GM19468 (cell line): ENCODE results near the gene RANBP10.
"Not testable (repeated sequence)": the region's sequence is repeated elsewhere in the genome, so short reads cannot be mapped to it uniquely, and the experiment has no call there.

Experiments used
- ATAC-seq: cut with Tn5 transposase; IDR thresholded peaks from one replicate; pipeline ENCODE4 v1.9.1; 2021; ENCODE audit warnings: mild to moderate bottlenecking, moderate library complexity, moderate number of reproducible peaks; ENCODE audit not compliant: unreplicated experiment; ENCODE audit errors: extremely low read depth

The RANBP10 gene

GRCh38 chr16:67781565-67781921, 24.8 kb downstream of the RANBP10 start:
- no peak for ATAC-seq

GRCh38 chr16:67780847-67781564, 25.4 kb downstream of the RANBP10 start:
- no peak for ATAC-seq

DNA sequence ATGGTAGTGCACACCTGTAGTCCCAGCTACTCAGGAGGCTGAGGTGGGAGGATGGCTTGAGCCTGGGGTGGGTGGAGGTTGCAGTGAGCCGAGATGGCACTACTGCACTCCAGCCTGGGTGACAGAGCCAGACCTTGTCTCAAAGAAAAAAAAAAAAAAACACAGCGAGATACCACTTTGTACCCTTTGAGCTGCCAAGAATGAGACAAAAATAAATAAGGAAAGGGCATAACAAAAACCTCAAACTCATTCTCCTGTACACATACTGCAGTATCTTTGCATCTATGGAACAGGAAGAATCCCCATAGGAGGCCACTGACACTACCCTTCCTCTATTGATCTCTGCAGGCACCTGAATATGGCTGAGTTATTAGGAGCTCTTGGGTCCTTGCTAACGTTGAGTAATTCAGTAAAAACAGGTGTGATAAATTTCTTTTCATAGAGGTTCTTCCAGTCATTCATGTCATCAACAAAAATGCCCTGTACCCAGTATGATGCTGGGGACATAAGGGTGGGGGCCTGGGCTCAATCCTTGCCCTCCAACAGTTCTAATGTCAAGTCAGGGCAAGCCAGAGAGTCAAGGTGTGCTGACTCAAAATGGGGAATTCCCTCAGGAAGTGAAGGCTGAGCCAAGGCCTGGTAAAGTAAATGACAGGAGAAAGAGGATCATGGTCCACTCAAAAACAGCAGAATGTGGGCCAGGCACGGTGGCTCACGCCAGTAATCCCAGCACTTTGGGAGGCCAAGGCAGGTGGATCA, 26.9 kb downstream of the RANBP10 start:
- no peak for ATAC-seq

GRCh38 chr16:67775273-67775672, 31.1 kb downstream of the RANBP10 start:
- no peak for ATAC-seq

DNA sequence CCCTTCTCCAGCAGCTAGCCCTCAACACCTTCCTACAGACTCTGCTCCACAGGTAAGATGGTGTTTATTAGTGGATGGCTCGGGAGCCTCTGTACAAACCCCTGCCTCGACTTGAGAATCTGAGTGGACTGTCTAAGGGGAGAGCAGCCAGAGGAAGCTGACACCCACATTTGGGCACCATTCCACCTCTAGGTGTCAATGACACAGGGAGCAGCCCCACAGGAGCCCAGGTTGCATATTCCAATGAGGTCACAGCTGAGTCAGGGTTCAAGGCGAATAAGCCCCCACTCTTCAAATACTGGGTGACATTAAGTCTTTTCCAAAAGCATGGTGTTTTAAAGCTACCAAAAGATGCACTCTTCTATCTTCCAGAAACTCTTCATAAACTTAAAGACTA, 31.9 kb downstream of the RANBP10 start:
- no peak for ATAC-seq

- ATAC-seq, result no peak
Observed at GRCh38 chr16:67773569-67774456, 32.5 kb downstream of the RANBP10 start.

DNA sequence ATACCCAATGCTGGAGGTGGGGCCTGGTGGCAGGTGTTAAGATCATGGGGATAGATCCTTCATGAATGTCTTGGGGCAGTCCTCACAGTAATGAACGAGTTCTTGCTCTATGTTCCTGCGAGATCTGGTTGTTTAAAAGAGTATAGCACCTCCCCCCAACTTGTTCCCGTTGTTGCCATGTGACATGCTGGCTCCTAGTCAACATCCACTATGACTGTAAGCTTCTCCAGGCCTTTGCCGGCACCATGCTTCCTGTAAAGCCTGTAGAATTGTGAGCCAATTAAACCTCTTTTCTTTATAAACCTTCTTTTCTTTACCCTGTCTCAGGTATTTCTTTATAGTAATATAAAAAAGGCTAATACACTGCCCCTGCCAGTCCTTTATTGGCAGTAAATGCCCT, 33.3 kb downstream of the RANBP10 start:
- ATAC-seq, result no peak

DNA sequence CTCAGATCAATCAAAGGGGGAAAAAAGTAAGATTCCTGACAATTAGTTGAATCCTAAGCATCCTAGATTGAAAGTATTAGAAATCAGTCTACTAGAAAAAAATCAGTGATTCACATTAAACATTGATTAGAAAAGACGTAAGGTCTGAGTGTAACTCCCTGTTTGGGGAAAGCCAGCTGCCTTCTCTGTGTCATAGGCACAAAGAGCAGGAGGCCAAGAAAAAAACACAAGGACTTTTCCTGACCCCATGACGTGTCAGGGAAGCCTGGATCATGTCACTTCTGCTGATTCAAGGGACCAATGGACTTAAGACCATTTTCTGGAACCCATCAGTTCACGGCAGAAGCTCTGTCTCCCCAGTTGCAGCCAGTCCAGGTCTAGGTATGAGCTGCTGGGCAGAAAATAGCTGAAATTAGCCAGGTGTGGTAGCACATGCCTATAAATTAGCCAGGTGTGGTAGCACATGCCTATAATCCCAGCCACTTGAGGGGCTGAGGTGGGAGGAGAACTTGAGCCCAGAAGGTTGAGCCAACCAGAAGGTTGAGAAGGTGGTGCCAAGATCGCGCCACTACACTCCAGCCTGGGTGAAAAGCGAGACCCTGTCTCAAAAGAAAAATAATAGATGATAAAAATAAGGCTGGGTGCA, 35.9 kb downstream of the RANBP10 start:
- ATAC-seq, result no peak

DNA sequence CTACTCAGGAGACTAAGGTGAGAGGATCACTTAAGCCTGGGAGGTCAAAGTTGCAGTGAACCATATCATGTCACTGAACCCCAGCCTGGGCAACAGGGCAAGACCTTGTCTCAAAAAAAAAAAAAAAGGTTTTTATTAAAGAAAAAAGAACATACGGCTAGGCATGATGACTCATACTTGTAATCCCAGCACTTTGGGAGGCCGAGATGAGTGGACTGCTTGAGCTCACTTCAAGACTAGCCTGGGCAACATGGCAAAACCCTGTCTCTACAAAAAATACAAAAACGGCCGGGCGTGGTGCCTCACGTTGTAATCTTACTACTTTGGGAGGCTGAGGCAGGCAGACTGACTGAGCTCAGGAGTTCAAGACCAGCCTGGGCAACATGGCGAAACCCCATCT, 38.4 kb downstream of the RANBP10 start:
- no peak for ATAC-seq

DNA sequence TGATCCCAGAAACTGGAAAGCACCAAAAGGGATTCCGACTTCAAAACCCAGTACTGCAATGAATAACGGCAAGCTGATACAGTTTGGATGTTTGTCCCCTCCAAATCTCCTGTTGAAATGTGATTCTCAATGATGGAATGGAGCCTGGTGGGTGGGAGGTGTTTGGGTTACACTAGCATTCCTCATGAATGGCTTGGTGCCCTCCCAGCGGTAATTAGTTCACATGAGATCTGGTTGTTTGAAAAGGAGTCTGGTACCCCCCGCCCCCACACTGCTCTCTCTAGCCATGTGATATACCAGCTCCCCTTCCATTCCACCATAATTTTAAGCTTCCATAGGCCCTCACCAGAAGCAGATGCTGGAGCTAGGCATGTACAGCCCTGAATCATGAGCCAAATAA, 40.1 kb downstream of the RANBP10 start:
- no peak for ATAC-seq

- no peak for ATAC-seq
Observed at GRCh38 chr16:67764158-67764667, 42.1 kb downstream of the RANBP10 start.

- ATAC-seq, result no peak
Observed at GRCh38 chr16:67763066-67763465, 43.3 kb downstream of the RANBP10 start.

DNA sequence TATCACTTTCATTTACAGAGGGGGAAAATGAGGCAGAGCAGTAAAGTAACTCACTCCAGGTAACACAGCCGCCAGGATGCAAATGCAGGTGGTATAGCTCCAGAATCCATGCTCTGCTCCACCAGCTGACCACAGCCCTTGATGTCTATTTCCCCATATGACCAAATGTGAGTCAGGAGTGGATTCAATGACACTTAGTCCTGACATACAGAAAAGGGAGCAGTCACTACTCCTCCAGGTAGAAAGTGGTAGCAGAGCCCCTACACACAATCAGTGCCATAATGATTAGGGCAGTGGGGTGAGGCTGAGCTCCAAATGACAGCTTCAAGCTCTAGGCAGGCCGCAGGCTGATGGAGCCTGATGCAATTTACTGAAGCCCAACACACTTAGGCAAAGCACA, 44.0 kb downstream of the RANBP10 start:
- no peak for ATAC-seq

GRCh38 chr16:67761924-67762323, 44.4 kb downstream of the RANBP10 start:
- no peak for ATAC-seq

DNA sequence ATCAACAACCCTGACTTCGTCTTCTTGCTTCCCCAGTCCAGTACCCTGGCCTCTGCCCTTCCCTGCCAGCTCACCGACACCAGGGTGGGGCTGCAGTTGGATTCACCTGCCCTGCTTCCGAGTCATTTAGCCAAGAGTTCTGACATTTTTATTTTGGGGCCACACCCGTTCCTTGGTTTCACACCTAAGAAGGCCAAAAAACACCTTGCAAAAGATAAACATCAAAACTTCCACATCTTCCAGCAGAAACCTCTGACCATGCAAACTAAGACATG, 45.5 kb downstream of the RANBP10 start:
- no peak for ATAC-seq

DNA sequence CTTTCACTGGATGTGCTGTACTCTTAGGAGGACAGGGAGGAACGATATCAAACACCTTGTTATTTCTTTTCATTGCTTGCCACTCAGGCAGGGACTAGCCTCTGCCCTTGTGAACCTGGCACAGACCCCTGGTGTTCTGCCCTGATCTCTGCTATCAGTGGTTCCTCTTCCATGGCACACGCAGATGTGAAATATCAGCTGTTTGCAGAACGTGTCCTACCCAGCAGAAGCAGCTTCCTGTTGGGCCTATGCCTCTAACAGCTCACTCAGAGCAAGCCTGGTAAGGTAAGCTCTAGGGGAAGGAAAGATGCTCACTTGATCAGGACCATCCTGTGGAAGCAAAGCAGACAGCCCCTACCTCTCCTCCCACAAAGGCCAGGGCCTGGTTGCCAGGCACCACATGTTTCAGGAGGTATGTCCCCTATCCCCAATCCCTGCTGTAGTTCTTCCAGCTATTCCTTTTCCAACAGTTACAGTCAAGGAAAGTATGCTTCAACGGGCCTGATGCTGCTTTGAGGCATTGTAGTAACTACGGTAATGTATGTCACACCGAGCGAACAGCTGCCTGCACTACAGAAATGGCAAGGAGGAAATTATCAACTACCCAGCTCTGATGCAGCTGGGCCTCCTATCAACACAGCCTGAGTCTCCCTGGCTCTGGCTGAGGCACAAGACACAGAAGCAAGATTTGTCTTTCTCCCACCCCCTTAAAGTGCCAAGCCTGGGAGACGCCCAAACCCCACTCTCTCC, 46.0 kb downstream of the RANBP10 start:
- no peak for ATAC-seq

- ATAC-seq, result no peak
Observed at GRCh38 chr16:67758966-67759365, 47.4 kb downstream of the RANBP10 start.

DNA sequence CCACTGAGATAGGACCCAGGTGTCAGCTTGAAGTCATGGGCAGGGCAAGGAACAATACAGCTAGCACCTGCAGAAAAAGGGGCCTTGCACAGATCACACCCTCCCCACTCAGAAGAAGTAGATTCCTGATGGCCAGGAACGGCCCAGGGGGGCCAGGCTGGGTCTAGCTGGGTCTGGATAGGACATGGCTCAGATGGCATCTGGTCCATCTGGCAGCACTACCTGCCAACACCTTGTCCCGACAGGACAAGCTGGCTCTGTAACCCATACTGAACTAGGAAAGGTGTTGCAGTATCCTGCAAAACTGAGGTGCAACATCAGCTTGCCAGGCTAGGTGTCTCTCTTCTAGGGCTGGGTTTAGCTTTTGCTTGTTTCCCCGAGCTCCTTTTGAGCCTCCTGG, 48.4 kb downstream of the RANBP10 start:
- no peak for ATAC-seq

DNA sequence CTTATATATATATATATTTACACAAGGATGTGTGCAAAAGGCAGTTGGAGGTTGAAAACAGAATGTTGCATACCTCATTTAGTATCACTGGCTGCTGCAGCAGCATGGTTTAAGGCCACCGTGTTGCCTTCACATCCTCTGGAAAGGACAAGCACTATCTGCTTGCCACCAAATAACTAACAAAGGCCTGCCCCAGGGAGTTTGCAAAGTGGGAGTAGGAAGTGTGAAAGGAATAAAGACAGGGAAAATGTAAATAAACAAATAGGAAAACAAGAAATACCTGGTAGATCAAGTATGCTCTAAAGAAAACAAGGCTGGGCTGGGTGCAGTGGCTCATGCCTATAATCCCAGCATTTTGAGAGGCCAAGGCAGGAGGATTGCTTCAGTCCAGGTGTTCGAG, 53.7 kb downstream of the RANBP10 start:
- ATAC-seq, result no peak

DNA sequence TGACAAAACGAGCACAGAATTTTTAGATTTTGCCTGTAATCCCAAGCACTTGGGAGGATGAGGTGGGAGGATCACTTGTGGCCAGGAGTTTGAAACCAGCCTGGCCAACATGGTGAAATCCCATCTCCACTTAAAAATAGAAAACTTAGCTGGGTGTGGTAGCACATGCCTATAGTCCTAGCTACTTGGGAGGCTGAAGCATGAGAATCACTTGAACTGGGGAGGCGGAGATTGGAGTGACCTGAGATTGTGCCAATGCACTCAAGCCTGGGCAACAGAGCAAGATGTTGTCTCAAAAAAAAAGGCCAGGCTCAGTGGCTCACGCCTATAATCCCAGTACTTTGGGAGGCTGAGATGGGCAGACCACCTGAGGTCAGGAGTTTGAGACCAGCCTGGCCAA, 55.0 kb downstream of the RANBP10 start:
- not testable (repeated sequence) for ATAC-seq
